Panc1 (cell line): ENCODE data around the gene SLC12A5. TPM values are rescaled to one million over a fixed set of nuclear protein-coding genes. Genes with fewer than 3 reads are reported as not detected.

Experiments used
- ATAC-seq: fragments of 200-7000 bp; cut with Tn5 transposase; 2 replicates; pipeline ENCODE4 v1.9.1; 2020; ENCODE audit warnings: mild to moderate bottlenecking, moderate library complexity
- BruUV-seq: library from RNA; stranded (reverse); fragments of 400-500 nt; replicated peaks from 2 replicates; lab custom pipeline; 2021; lab: Mats Ljungman, UMichigan
- CTCF ChIA-PET: fragments of 300-600 bp; sonication (Branson Sonifier 250); formaldehyde crosslinking; loops from one replicate; lab custom pipeline; 2022; ENCODE audit warnings: antibody characterized with exemption; lab: Charles Lee
- POLR2A ChIA-PET: fragments of 300-600 bp; sonication (Branson Sonifier 250); formaldehyde crosslinking; loops from one replicate; lab custom pipeline; 2022; ENCODE audit warnings: antibody characterized with exemption; lab: Charles Lee
- DNase-seq: peaks from one replicate; pipeline ENCODE4 v3.0.0-alpha.2; 2010; ENCODE audit warnings: low read depth, low spot score
- H3K27ac ChIP-seq: 2 replicates; pipeline ENCODE4 v1.5.1; 2011; ENCODE audit warnings: mild to moderate bottlenecking, low read length, inconsistent platforms
- H3K27me3 ChIP-seq: fragments of 200-500 bp; sonication (Bioruptor generic); 2 replicates; pipeline ENCODE4 v1.6.0; 2014; ENCODE audit warnings: low read length, inconsistent platforms; ENCODE audit not compliant: control insufficient read depth, insufficient read depth
- H3K36me3 ChIP-seq: fragments of 200-500 bp; sonication (Bioruptor generic); 2 replicates; pipeline ENCODE4 v1.5.1; 2014; ENCODE audit warnings: inconsistent platforms, mild to moderate bottlenecking, low read length, moderate library complexity; ENCODE audit not compliant: control insufficient read depth, insufficient read depth
- H3K4me1 ChIP-seq: 2 replicates; pipeline ENCODE4 v1.5.1; 2011; ENCODE audit warnings: inconsistent platforms, mild to moderate bottlenecking, low read length, moderate library complexity; ENCODE audit not compliant: control insufficient read depth, insufficient read depth
- H3K4me3 ChIP-seq, 2 experiments: 2 replicates each; pipeline ENCODE4 v1.5.1; 2011 to 2012; ENCODE audit warnings: low read depth in 2 of 2, low read length in 2 of 2, mild to moderate bottlenecking in 2 of 2, inconsistent platforms in 1 of 2, moderate library complexity in 1 of 2
- H3K9me3 ChIP-seq: fragments of 200-500 bp; sonication (Bioruptor generic); 2 replicates; pipeline ENCODE4 v1.5.1; 2014; ENCODE audit warnings: low read depth, mild to moderate bottlenecking, inconsistent platforms, low read length, moderate library complexity; ENCODE audit not compliant: control insufficient read depth, insufficient read depth
- CTCF ChIP-seq: fragments of 450-650 bp; IDR thresholded peaks from 2 replicates; pipeline ENCODE4 v1.5.1; 2017; ENCODE audit warnings: mild to moderate bottlenecking
- POLR2AphosphoS5 ChIP-seq: IDR thresholded peaks from 2 replicates; pipeline ENCODE4 v1.6.1; 2012; ENCODE audit warnings: mild to moderate bottlenecking, low read depth, low read length, moderate library complexity
- REST ChIP-seq, 2 experiments: IDR thresholded peaks; 2 replicates each; pipeline ENCODE4 v1.6.1; 2011 to 2012; ENCODE audit warnings: low read depth in 2 of 2, control low read depth in 1 of 2, low read length in 1 of 2, mild to moderate bottlenecking in 1 of 2, moderate library complexity in 1 of 2; ENCODE audit not compliant: insufficient read depth in 1 of 2
- SIN3A ChIP-seq: IDR thresholded peaks from 2 replicates; pipeline ENCODE4 v1.6.1; 2012; ENCODE audit warnings: low read depth, mild to moderate bottlenecking, low read length, moderate library complexity, borderline replicate concordance; ENCODE audit not compliant: insufficient read depth
- TCF7L2 ChIP-seq: IDR thresholded peaks from 2 replicates; pipeline ENCODE4 v1.6.1; 2011; ENCODE audit warnings: mild to moderate bottlenecking, low read depth, low read length, inconsistent platforms
- in situ Hi-C: cut with HindIII; loops from 2 replicates; pipeline ENCODE4 v1.10.0; 2016; ENCODE audit warnings: low sequenced_read_pairs, low pct_unique_long_range_greater_than_20kb
- intact Hi-C: fragments of 100-400 bp; cut with micrococcal nuclease; formaldehyde crosslinking; loops from one replicate; pipeline ENCODE4 v1.10.0; 2022; ENCODE audit not compliant: unreplicated experiment
- total RNA-seq: library from RNA; stranded (reverse); gene quantifications from one replicate; pipeline ENCODE4 v1.2.1, GENCODE V29; 2021; ENCODE audit not compliant: unreplicated experiment

SLC12A5 gene
- total RNA-seq, 1 experiment from 2014 or later, result 11.8 TPM

- in situ Hi-C loops, result no loop called here
- DNase-seq (no peak), ATAC-seq (no peak)
- POLR2A ChIA-PET, result no interaction called here
- Histone ChIP-seq H3K4me3 (no peak overlapping the region), H3K27ac (no peak overlapping the region), H3K36me3 (no peaks in the 10 kb centered on the region), H3K9me3 (no peaks in the 10 kb centered on the region), H3K27me3 (no peaks in the 10 kb centered on the region), H3K4me1 (peaks cover 20% of the 10 kb centered on the region)
- CTCF ChIA-PET, result no interaction called here
- no TSS peak for BruUV-seq
- intact Hi-C loops, result no loop called here
- TF ChIP-seq REST (IDR thresholded peaks at IDR 0.05; ENCODE audit: insufficient read depth in 1 of 2, low read depth in 2 of 2, low read length in 1 of 2) (no peak), POLR2AphosphoS5 (no peak), SIN3A (no peak)
These were observed 31.8 kb upstream of the SLC12A5 start for GRCh38 chr20:45997187-45997586.

- intact Hi-C loops, result no loop called here
- ChIA-PET CTCF (no interaction called here), POLR2A (no interaction called here)
- Histone ChIP-seq H3K9me3 (no peaks in the 10 kb centered on the region), H3K4me1 (peaks cover 18% of the 10 kb centered on the region), H3K27me3 (no peaks in the 10 kb centered on the region), H3K27ac (no peak overlapping the region), H3K36me3 (no peaks in the 10 kb centered on the region), H3K4me3 (no peak overlapping the region)
- in situ Hi-C loops, result no loop called here
- no peak for TF ChIP-seq TCF7L2
- TF ChIP-seq SIN3A, result no peak
- no peak for TF ChIP-seq POLR2AphosphoS5
- no peak for TF ChIP-seq REST (IDR thresholded peaks at IDR 0.05; ENCODE audit: insufficient read depth in 1 of 2, low read depth in 2 of 2, low read length in 1 of 2)
- TF ChIP-seq CTCF, result no peak
- DNase-seq (no peak), ATAC-seq (no peak)
- BruUV-seq, result no TSS peak
These were observed 30.7 kb upstream of the SLC12A5 start for GRCh38 chr20:45998337-45998736.
